Activated T-cell treated with anti-CD3 and anti-CD28 coated beads, Interleukin-2, amount 50 U/mL, for 72 hours (primary cell): ENCODE data around the gene CCDC185. TPM values are rescaled to one million over a fixed set of nuclear protein-coding genes. Genes with fewer than 3 reads are reported as not detected.
"Not testable (repeated sequence)": the region's sequence is repeated elsewhere in the genome, so short reads cannot be mapped to it uniquely, and the experiment has no call there.

Source experiments
- ATAC-seq, 2 donors: fragments of 150-1000 bp; cut with Tn5 transposase; replicated peaks in 1 of 2; 2 replicates each; pipeline ENCODE4 v1.10.0; 2021; ENCODE audit warnings: moderate library complexity in 2 of 2, mild to moderate bottlenecking in 1 of 2
- DNase-seq, 2 donors: peaks; one replicate each; pipeline ENCODE4 v3.0.0; 2021 to 2022; ENCODE audit warnings: mixed read lengths in 1 of 2
- H3K27ac Mint-ChIP-seq: one replicate; pipeline ENCODE4 v1.8.0; 2022; ENCODE audit warnings: mild to moderate bottlenecking, moderate library complexity, mixed read lengths
- H3K27me3 Mint-ChIP-seq: one replicate; pipeline ENCODE4 v1.8.0; 2022; ENCODE audit warnings: low read depth, mixed read lengths
- H3K36me3 Mint-ChIP-seq, 2 donors: one replicate each; pipeline ENCODE4 v1.8.0; 2022; ENCODE audit warnings: mixed read lengths in 2 of 2, mild to moderate bottlenecking in 1 of 2; ENCODE audit not compliant: insufficient read depth in 2 of 2
- H3K4me1 Mint-ChIP-seq: one replicate; pipeline ENCODE4 v1.8.0; 2022; ENCODE audit warnings: low read depth, mixed read lengths
- H3K4me3 Mint-ChIP-seq, 2 donors: one replicate each; pipeline ENCODE4 v1.8.0; 2022; ENCODE audit warnings: mild to moderate bottlenecking in 2 of 2, mixed read lengths in 2 of 2, moderate library complexity in 2 of 2
- H3K9me3 Mint-ChIP-seq, 2 donors: one replicate each; pipeline ENCODE4 v1.8.0; 2022; ENCODE audit warnings: mixed read lengths in 2 of 2
- total RNA-seq, 2 donors: library from RNA; stranded (reverse); gene quantifications; one replicate each; pipeline ENCODE4 v1.2.3, GENCODE V29; 2022

The CCDC185 gene
- total RNA-seq, 2 donors from 2014 or later: not detected

GRCh38 chr1:223363057-223363855 lies 30.0 kb upstream of the CCDC185 start:
- peak; percentile 33 to 40 for ATAC-seq
- Mint-ChIP-seq H3K4me3 (peak overlapping the region; percentile 89 to 93), H3K27me3 (peaks cover 30% of the 10 kb centered on the region), H3K27ac (no peak overlapping the region), H3K4me1 (peaks cover 21% of the 10 kb centered on the region), H3K36me3 (no peaks in the 10 kb centered on the region), H3K9me3 (no peaks in the 10 kb centered on the region)
- peak; percentile 19 to 30 for DNase-seq

- Mint-ChIP-seq H3K9me3 (no peaks in the 10 kb centered on the region), H3K4me1 (peaks cover 21% of the 10 kb centered on the region), H3K36me3 (no peaks in the 10 kb centered on the region), H3K27ac (no peak within 1 kb of the TSS), H3K4me3 (peak within 1 kb of the TSS; percentile 89 to 93), H3K27me3 (peaks cover 30% of the 10 kb centered on the region)
- ATAC-seq (peak; percentile 84 to 85), DNase-seq (peak; percentile 69 to 71)
Measured at GRCh38 chr1:223363856-223364684, 29.1 kb upstream of the CCDC185 start, which contains the start of gene SUSD4. Gene SUSD4, minus strand, starts transcription at chr1:223364176. Its CDS starts 751 bp downstream, at chr1:223363425.

GRCh38 chr1:223364685-223365382 lies 28.4 kb upstream of the CCDC185 start:
- no peaks in the 10 kb centered on the region for H3K36me3 Mint-ChIP-seq
- H3K4me3 Mint-ChIP-seq: peak overlapping the region; percentile 73 to 79
- H3K4me1 Mint-ChIP-seq: peaks cover 21% of the 10 kb centered on the region
- peak; percentile 6 to 32 for DNase-seq
- no peak overlapping the region for H3K27ac Mint-ChIP-seq
- no peaks in the 10 kb centered on the region for H3K9me3 Mint-ChIP-seq
- peaks cover 30% of the 10 kb centered on the region for H3K27me3 Mint-ChIP-seq
- peak in 1 of 2 donors; percentile 3 for ATAC-seq

- Mint-ChIP-seq H3K36me3 (peaks cover 0 to 1% of the 10 kb centered on the region in 2 donors), H3K27ac (no peak overlapping the region), H3K27me3 (peaks cover 7% of the 10 kb centered on the region), H3K4me1 (no peaks in the 10 kb centered on the region), H3K4me3 (no peak overlapping the region), H3K9me3 (peaks cover 5 to 9% of the 10 kb centered on the region in 2 donors)
- ATAC-seq: no peak
- no peak for DNase-seq
Measured at GRCh38 chr1:223374064-223374610, 19.1 kb upstream of the CCDC185 start.

GRCh38 chr1:223378754-223379153 lies 14.5 kb upstream of the CCDC185 start:
- H3K9me3 Mint-ChIP-seq: peaks cover 5 to 7% of the 10 kb centered on the region in 2 donors
- H3K27ac Mint-ChIP-seq: no peak overlapping the region
- ATAC-seq (no peak), DNase-seq (no peak)
- H3K27me3 Mint-ChIP-seq: no peaks in the 10 kb centered on the region
- H3K4me1 Mint-ChIP-seq: no peaks in the 10 kb centered on the region
- no peaks in the 10 kb centered on the region for H3K36me3 Mint-ChIP-seq
- H3K4me3 Mint-ChIP-seq: no peak overlapping the region

GRCh38 chr1:223386013-223386412 lies 7.2 kb upstream of the CCDC185 start:
- Mint-ChIP-seq H3K36me3 (no peaks in the 10 kb centered on the region), H3K27me3 (peaks cover 8% of the 10 kb centered on the region), H3K27ac (no peak overlapping the region), H3K4me1 (no peaks in the 10 kb centered on the region), H3K9me3 (no peaks in the 10 kb centered on the region), H3K4me3 (no peak overlapping the region)
- no peak for ATAC-seq
- no peak for DNase-seq

GRCh38 chr1:223390618-223391017 lies 2.6 kb upstream of the CCDC185 start:
- DNase-seq: no peak
- peaks cover 0 to 2% of the 10 kb centered on the region in 2 donors for H3K36me3 Mint-ChIP-seq
- ATAC-seq: no peak
- H3K27me3 Mint-ChIP-seq: peaks cover 35% of the 10 kb centered on the region
- H3K9me3 Mint-ChIP-seq: no peaks in the 10 kb centered on the region
- no peak overlapping the region for H3K27ac Mint-ChIP-seq
- no peak overlapping the region for H3K4me3 Mint-ChIP-seq
- H3K4me1 Mint-ChIP-seq: no peaks in the 10 kb centered on the region

GRCh38 chr1:223394242-223394641 lies 1.0 kb downstream of the CCDC185 start:
- Mint-ChIP-seq H3K27me3 (peaks cover 35% of the 10 kb centered on the region), H3K36me3 (peaks cover 0 to 2% of the 10 kb centered on the region in 2 donors), H3K4me1 (no peaks in the 10 kb centered on the region), H3K9me3 (no peaks in the 10 kb centered on the region), H3K27ac (no peak overlapping the region), H3K4me3 (no peak overlapping the region)
- no peak for DNase-seq
- ATAC-seq: no peak

GRCh38 chr1:223394706-223395105 lies 1.5 kb downstream of the CCDC185 start:
- ATAC-seq: no peak
- no peak overlapping the region for H3K4me3 Mint-ChIP-seq
- H3K9me3 Mint-ChIP-seq: no peaks in the 10 kb centered on the region
- peaks cover 35% of the 10 kb centered on the region for H3K27me3 Mint-ChIP-seq
- no peaks in the 10 kb centered on the region for H3K4me1 Mint-ChIP-seq
- H3K36me3 Mint-ChIP-seq: peaks cover 0 to 2% of the 10 kb centered on the region in 2 donors
- DNase-seq: no peak
- H3K27ac Mint-ChIP-seq: no peak overlapping the region

- H3K27ac Mint-ChIP-seq, DNase-seq, ATAC-seq, H3K27me3 Mint-ChIP-seq, H3K9me3 Mint-ChIP-seq, H3K36me3 Mint-ChIP-seq, H3K4me3 Mint-ChIP-seq: not testable (repeated sequence)
- H3K4me1 Mint-ChIP-seq: peaks cover 23% of the 10 kb centered on the region
Measured at GRCh38 chr1:223399393-223399792, 6.2 kb downstream of the CCDC185 start.

- DNase-seq (no peak), ATAC-seq (peak; percentile 34 to 47)
- no peak overlapping the region for H3K27ac Mint-ChIP-seq
- H3K36me3 Mint-ChIP-seq: peaks cover 1 to 8% of the 10 kb centered on the region in 2 donors
- H3K9me3 Mint-ChIP-seq: peaks cover 5 to 6% of the 10 kb centered on the region in 2 donors
- H3K4me3 Mint-ChIP-seq: no peak overlapping the region
- no peaks in the 10 kb centered on the region for H3K27me3 Mint-ChIP-seq
- H3K4me1 Mint-ChIP-seq: peaks cover 23% of the 10 kb centered on the region
Measured at GRCh38 chr1:223401873-223402789, 8.9 kb downstream of the CCDC185 start.

- DNase-seq (no peak), ATAC-seq (no peak)
- Mint-ChIP-seq H3K27me3 (no peaks in the 10 kb centered on the region), H3K27ac (no peak overlapping the region), H3K9me3 (peaks cover 5 to 6% of the 10 kb centered on the region in 2 donors), H3K36me3 (peaks cover 1 to 8% of the 10 kb centered on the region in 2 donors), H3K4me1 (peaks cover 23% of the 10 kb centered on the region), H3K4me3 (no peak overlapping the region)
Measured at GRCh38 chr1:223402790-223403142, 9.6 kb downstream of the CCDC185 start.
